Thyroid gland (tissue), 4 donors: ENCODE data around the gene RPL10A.

Experiments used
- CTCF ChIP-seq, 6 experiments: fragments of 200-600 bp in 3 of 6; fragments of 450-650 bp in 3 of 6; sonication (generic) in 3 of 6; IDR thresholded peaks; one replicate each; pipeline ENCODE4 v1.5.1; 2016 to 2019; ENCODE audit warnings: antibody characterized with exemption in 6 of 6, mild to moderate bottlenecking in 2 of 6, inconsistent platforms in 1 of 6, moderate library complexity in 1 of 6
- POLR2A ChIP-seq, 2 donors: fragments of 450-650 bp; IDR thresholded peaks; one replicate each; pipeline ENCODE4 v1.6.1; 2017; ENCODE audit warnings: antibody characterized with exemption in 2 of 2, mild to moderate bottlenecking in 2 of 2, moderate library complexity in 1 of 2

- no peak for TF ChIP-seq CTCF (IDR thresholded peaks at IDR 0.05)
- no peak for TF ChIP-seq POLR2A (IDR thresholded peaks at IDR 0.05)
Measured at GRCh38 chr6:35470663-35471120, 2.5 kb downstream of the RPL10A start.
